GM12875 (cell line): Measurements from ENCODE around the gene CNTNAP2.

ENCODE experiments used
- H3K4me3 ChIP-seq: one replicate; pipeline ENCODE4 v1.5.1; 2011; ENCODE audit warnings: low read depth, low read length, control low read depth
- CTCF ChIP-seq: IDR thresholded peaks from 2 replicates; pipeline ENCODE4 v1.5.1; 2011; ENCODE audit warnings: low read depth, mild to moderate bottlenecking, control low read depth, inconsistent platforms, low read length, moderate library complexity, borderline replicate concordance; ENCODE audit not compliant: insufficient read depth

Gene CNTNAP2

GRCh38 chr7:148026713-148027112 lies 1910.1 kb downstream of the CNTNAP2 start:
- no peak overlapping the region for H3K4me3 ChIP-seq
- TF ChIP-seq CTCF: no peak

- TF ChIP-seq CTCF: no peak
- no peak overlapping the region for H3K4me3 ChIP-seq
Observed at GRCh38 chr7:148028165-148028564, 1911.6 kb downstream of the CNTNAP2 start.

DNA sequence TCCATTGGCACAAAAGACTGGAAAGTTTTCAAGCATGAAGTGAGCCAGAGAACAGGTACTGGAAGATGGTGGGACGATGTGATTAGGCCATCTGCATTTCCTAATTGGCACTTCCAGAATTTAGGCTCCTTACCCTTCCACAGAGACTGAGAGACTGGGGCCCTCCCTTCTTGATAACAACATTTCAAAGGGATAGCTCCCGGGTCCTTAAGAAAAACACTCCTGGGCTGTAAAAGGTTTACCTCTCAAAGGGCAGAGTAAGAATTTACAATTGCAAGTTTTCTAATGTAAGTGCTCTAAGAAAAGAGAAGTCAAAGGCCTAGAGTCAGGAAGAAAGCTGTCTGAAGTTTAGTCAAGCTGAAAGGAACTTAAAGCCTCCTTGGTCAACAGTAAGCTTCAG lies 1914.4 kb downstream of the CNTNAP2 start:
- no peak overlapping the region for H3K4me3 ChIP-seq
- no peak for TF ChIP-seq CTCF

DNA sequence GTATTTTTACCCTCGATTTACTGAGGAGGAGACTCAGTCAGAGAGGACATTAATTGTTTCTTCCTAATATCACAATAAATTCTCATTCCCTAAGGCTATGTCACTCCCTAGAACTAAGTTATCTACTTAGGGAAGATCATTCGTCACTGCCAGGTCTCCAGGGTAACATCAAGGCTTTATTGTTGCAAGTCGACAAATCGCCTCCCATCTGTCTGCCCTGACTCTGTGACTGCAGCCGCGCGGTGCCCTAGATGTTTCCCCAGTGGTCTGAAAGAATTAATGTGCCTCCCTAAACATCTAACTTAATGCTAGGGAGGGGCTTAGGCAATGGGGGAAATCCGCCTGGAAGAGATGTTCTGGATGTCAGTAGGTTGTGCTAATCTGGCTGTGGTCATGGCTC lies 1915.2 kb downstream of the CNTNAP2 start:
- H3K4me3 ChIP-seq: no peak overlapping the region
- no peak for TF ChIP-seq CTCF

DNA sequence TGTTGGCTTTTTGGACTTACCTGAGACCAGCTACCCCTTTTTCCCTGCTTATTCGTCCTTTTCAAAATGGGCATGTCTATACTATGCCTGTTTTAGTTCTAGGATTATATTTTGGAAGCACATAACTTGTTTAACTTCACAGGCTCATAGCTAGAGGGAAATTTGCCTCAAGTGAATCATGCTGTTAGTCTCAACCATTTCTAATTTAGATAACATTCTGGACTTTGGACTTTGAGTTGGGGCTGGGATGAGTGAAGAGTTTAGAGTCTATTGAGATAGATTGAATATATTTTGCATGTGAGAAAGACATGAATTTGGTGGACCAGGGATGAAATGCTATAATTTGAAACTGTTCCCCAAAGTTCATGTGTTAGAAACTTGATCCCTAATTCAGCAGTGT lies 1919.3 kb downstream of the CNTNAP2 start:
- H3K4me3 ChIP-seq: no peak overlapping the region
- TF ChIP-seq CTCF: no peak

GRCh38 chr7:148037044-148037443 lies 1920.4 kb downstream of the CNTNAP2 start:
- H3K4me3 ChIP-seq: no peak overlapping the region
- no peak for TF ChIP-seq CTCF

- no peak for TF ChIP-seq CTCF
- H3K4me3 ChIP-seq: no peak overlapping the region
Observed at GRCh38 chr7:148041156-148041555, 1924.6 kb downstream of the CNTNAP2 start.
